Peyer's patch (tissue), 4 donors: Measurements from ENCODE around the gene MRPL45. TPM values are rescaled to one million over a fixed set of nuclear protein-coding genes. Genes with fewer than 3 reads are reported as not detected.

Experiments
- DNase-seq, 3 donors: peaks; one replicate each; pipeline ENCODE4 v3.0.0-alpha.2; 2017 to 2019
- H3K27ac ChIP-seq, 4 donors: fragments of 200-600 bp; sonication (generic); one replicate each; pipeline ENCODE4 v1.5.1; 2016 to 2019
- H3K27me3 ChIP-seq, 2 donors: fragments of 200-600 bp; sonication (generic); one replicate each; pipeline ENCODE4 v1.5.1; 2019
- H3K36me3 ChIP-seq, 3 donors: fragments of 200-600 bp; sonication (generic); one replicate each; pipeline ENCODE4 v1.5.1; 2016 to 2019
- H3K4me1 ChIP-seq, 4 donors: fragments of 200-600 bp; sonication (generic); one replicate each; pipeline ENCODE4 v1.5.1; 2016 to 2019
- H3K4me3 ChIP-seq, 4 donors: fragments of 200-600 bp; sonication (generic); 1 replicate in 3 of 4; 2 replicates in 1 of 4; pipeline ENCODE4 v1.5.1; 2016 to 2019; ENCODE audit warnings: mild to moderate bottlenecking in 1 of 4
- H3K9me3 ChIP-seq, 4 donors: fragments of 200-600 bp; sonication (generic); one replicate each; pipeline ENCODE4 v1.5.1; 2016 to 2019; ENCODE audit warnings: mild to moderate bottlenecking in 1 of 4
- POLR2A ChIP-seq, 2 donors: fragments of 450-650 bp; IDR thresholded peaks; one replicate each; pipeline ENCODE4 v1.5.1; 2017; ENCODE audit warnings: antibody characterized with exemption in 2 of 2, mild to moderate bottlenecking in 2 of 2, moderate library complexity in 2 of 2
- total RNA-seq, 4 donors: library from RNA; depleted of rRNA; stranded (reverse); fragments of >200 nt; gene quantifications; one replicate each; pipeline ENCODE4 v1.1.0, GENCODE V29; 2016
- TF ChIP-seq, protein P1 (sequence below), 6 experiments: fragments of 450-650 bp in 4 of 6; fragments of 200-600 bp in 2 of 6; sonication (generic) in 1 of 6; IDR thresholded peaks; one replicate each; pipeline ENCODE4 v1.5.1; 2017 to 2019; ENCODE audit warnings: antibody characterized with exemption in 6 of 6, mild to moderate bottlenecking in 3 of 6, moderate library complexity in 1 of 6

MRPL45 gene
- total RNA-seq, 4 donors from 2014 or later, result 6.6 to 23.8 (median 17.8) TPM

DNA sequence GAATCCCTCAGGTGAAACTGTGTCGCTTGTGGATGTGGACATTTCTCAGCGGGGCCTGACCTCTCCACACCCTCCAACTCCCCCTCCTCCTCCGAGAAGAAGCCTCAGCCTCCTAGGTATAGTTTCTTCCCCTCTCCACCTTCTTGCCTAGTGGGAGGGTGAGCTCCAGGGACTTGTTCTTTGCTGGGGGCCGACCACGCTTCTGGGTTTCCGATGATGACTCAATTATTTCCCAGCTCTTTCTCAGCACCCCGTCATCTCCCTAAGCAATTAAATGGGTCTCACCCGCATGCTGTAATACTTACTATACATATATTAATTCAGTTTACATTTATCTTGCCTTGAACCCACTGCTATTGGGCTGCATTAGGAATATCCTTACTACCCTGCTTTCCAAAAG lies 67.8 kb downstream of the MRPL45 start:
- Histone ChIP-seq H3K9me3 (no peaks in the 10 kb centered on the region), H3K27me3 (no peaks in the 10 kb centered on the region), H3K4me1 (no peaks in the 10 kb centered on the region), H3K27ac (no peak overlapping the region), H3K4me3 (no peak overlapping the region), H3K36me3 (peaks cover 0 to 54% (median 0%) of the 10 kb centered on the region in 3 donors)
- no peak for TF ChIP-seq POLR2A (IDR thresholded peaks at IDR 0.05)
- TF ChIP-seq, protein P1, sequence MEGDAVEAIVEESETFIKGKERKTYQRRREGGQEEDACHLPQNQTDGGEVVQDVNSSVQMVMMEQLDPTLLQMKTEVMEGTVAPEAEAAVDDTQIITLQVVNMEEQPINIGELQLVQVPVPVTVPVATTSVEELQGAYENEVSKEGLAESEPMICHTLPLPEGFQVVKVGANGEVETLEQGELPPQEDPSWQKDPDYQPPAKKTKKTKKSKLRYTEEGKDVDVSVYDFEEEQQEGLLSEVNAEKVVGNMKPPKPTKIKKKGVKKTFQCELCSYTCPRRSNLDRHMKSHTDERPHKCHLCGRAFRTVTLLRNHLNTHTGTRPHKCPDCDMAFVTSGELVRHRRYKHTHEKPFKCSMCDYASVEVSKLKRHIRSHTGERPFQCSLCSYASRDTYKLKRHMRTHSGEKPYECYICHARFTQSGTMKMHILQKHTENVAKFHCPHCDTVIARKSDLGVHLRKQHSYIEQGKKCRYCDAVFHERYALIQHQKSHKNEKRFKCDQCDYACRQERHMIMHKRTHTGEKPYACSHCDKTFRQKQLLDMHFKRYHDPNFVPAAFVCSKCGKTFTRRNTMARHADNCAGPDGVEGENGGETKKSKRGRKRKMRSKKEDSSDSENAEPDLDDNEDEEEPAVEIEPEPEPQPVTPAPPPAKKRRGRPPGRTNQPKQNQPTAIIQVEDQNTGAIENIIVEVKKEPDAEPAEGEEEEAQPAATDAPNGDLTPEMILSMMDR (IDR thresholded peaks at IDR 0.05), result no peak
- DNase-seq, result no peak

DNA sequence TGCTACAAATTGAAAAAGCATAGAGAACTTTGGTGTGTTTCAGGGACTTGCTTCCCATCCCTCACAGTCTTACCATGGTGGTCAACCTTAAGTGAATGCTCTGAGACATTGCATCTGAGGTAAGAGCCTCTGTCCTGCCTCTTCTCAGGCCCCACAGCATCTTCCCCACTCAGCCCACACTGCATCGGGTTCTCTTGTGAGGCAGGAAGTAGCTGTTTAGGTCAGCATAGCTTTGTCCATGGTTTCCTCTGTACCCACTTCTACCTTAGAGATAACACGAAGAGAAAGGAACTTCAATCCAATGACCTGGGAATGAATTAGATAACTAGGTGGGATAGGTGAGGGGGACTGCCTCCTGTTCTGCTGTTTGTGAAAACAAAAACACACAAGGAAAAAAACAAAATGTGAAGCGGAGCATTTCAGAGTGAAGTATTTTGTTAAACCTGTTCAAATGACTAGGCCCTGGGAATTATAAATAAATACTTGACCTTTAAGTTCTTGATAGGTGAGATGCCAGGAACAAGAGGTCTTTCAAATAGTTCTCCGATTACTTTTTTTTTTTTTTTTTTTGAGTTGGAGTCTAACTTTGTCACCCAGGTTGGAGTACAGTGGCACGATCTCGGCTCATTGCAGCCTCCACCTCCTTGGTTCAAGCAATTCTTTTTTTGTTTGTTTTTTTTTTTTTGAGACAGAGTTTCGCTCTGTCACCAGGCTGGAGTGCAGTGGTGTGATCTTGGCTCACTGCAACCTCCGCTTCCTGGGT lies 72.3 kb downstream of the MRPL45 start:
- H3K27me3 ChIP-seq, result no peaks in the 10 kb centered on the region
- no peak for DNase-seq
- H3K4me3 ChIP-seq, result no peak overlapping the region
- H3K4me1 ChIP-seq, result no peaks in the 10 kb centered on the region
- H3K36me3 ChIP-seq, result peaks cover 0 to 72% (median 0%) of the 10 kb centered on the region in 3 donors
- H3K27ac ChIP-seq, result no peak overlapping the region
- H3K9me3 ChIP-seq, result no peaks in the 10 kb centered on the region
- TF ChIP-seq POLR2A (IDR thresholded peaks at IDR 0.05), result no peak
- TF ChIP-seq, protein P1 (IDR thresholded peaks at IDR 0.05), result no peak

Other genes starting within 250 kb of the MRPL45 start
- gene TBC1D3C, start 228.5 kb upstream of the MRPL45 start, total RNA-seq, result 1 to 10 TPM in 1 of 4 donors, not detected in 3; 1.0 TPM
- not detected for gene TBC1D3E, start 169.2 kb upstream of the MRPL45 start, total RNA-seq
- gene TBC1D3, start 104.6 kb upstream of the MRPL45 start, total RNA-seq, result not detected
- gene GPR179, start 46.8 kb downstream of the MRPL45 start, total RNA-seq, result under 1 TPM in 2 of 4 donors, not detected in 2; 0.13 to 0.18 TPM
- 10 to 100 TPM; 14.2 to 24.5 (median 16.1) TPM for gene SOCS7, start 54.7 kb downstream of the MRPL45 start, total RNA-seq
- gene ARHGAP23, start 131.3 kb downstream of the MRPL45 start, total RNA-seq, result 10 to 100 TPM in 2 of 4 donors, 1 to 10 TPM in 1, under 1 TPM in 1; 0.88 to 36.3 (median 8.9) TPM